Activated CD4-positive, CD25-positive, alpha-beta regulatory T cell (primary cell): ENCODE results near the gene PFDN2.

ENCODE experiments used
- DNase-seq, 4 experiments: peaks; one replicate each; lab custom pipeline; 2025; lab: John Stamatoyannopoulos, UW

Gene PFDN2

GRCh38 chr1:161117759-161118581 lies at the start of gene PFDN2, which contains the start of gene NIT1:
Gene PFDN2, minus strand, starts transcription at chr1:161118037. Its CDS starts 11 bp downstream, at chr1:161118026.
Gene NIT1, plus strand, starts transcription at chr1:161118105. Its CDS starts 72 bp downstream, at chr1:161118177.
- peak; percentile 45 to 79 (median 69) for DNase-seq

- DNase-seq: no peak
These were observed 49.1 kb upstream of the PFDN2 start for GRCh38 chr1:161166669-161167548.

- DNase-seq: peak; percentile 70 to 81 (median 80)
These were observed 48.2 kb upstream of the PFDN2 start, which contains the start of gene PPOX for GRCh38 chr1:161165742-161166668. Gene PPOX, plus strand, starts transcription at chr1:161166426. Its CDS starts 422 bp downstream, at chr1:161166848.

GRCh38 chr1:161164901-161165610 lies 47.2 kb upstream of the PFDN2 start:
- no peak for DNase-seq

- DNase-seq: no peak
These were observed 46.0 kb upstream of the PFDN2 start for GRCh38 chr1:161163793-161164192.

GRCh38 chr1:161162806-161163205 lies 45.0 kb upstream of the PFDN2 start:
- DNase-seq: no peak

- no peak for DNase-seq
These were observed 44.2 kb upstream of the PFDN2 start for GRCh38 chr1:161162052-161162451.

GRCh38 chr1:161161652-161162051 lies 43.8 kb upstream of the PFDN2 start:
- no peak for DNase-seq

- DNase-seq: no peak
These were observed 42.9 kb upstream of the PFDN2 start for GRCh38 chr1:161160671-161161145.

- no peak for DNase-seq
These were observed 42.0 kb upstream of the PFDN2 start for GRCh38 chr1:161159913-161160243.

- DNase-seq: peak; percentile 81 to 88 (median 84)
These were observed 41.5 kb upstream of the PFDN2 start, which contains the start of gene USP21 for GRCh38 chr1:161159087-161159912. Gene USP21, plus strand, starts transcription at chr1:161159500. Its CDS starts 1,141 bp downstream, at chr1:161160641.

GRCh38 chr1:161158316-161159010 lies 40.6 kb upstream of the PFDN2 start:
- DNase-seq: no peak

- DNase-seq: no peak
These were observed 40.0 kb upstream of the PFDN2 start for GRCh38 chr1:161157867-161158266.

- DNase-seq: peak; percentile 41 to 61 (median 58)
These were observed 36.0 kb upstream of the PFDN2 start, which contains the start of gene UFC1 for GRCh38 chr1:161153682-161154337. Gene UFC1, plus strand, starts transcription at chr1:161153978. Its CDS starts 20 bp downstream, at chr1:161153998.

GRCh38 chr1:161153176-161153575 lies 35.3 kb upstream of the PFDN2 start:
- no peak for DNase-seq

- DNase-seq: no peak
These were observed 28.0 kb upstream of the PFDN2 start for GRCh38 chr1:161145832-161146231.

- no peak for DNase-seq
These were observed 23.0 kb upstream of the PFDN2 start for GRCh38 chr1:161140755-161141400.

- peak in 2 of 4 experiments; percentile 13 to 16 for DNase-seq
These were observed 21.9 kb upstream of the PFDN2 start for GRCh38 chr1:161139766-161140165.
